HG03469 (cell line): ENCODE data around the gene BLID.

Experiments used
- ATAC-seq: cut with Tn5 transposase; IDR thresholded peaks from one replicate; pipeline ENCODE4 v1.9.1; 2021; ENCODE audit warnings: mild to moderate bottlenecking, moderate library complexity, moderate number of reproducible peaks; ENCODE audit not compliant: unreplicated experiment

BLID gene

DNA sequence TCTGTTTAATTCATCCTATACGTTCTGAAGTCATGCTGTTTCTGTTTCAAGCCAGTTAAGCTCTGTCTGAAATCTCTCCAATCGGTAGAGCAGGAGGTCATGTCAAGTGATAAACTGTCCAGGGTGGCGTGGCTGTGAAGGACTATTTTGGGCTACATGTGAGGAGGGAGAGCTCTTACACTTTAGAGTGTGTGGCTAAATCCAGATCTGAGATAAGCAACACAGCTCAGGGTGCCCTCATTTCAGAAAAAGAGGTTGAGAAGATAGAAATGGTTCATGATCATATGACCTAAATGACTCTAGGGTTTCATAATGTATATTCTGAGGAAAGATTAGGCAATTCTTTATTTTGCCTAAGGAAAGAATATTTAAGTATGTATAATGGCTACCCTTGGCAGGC lies 8.4 kb downstream of the BLID start:
- no peak for ATAC-seq

DNA sequence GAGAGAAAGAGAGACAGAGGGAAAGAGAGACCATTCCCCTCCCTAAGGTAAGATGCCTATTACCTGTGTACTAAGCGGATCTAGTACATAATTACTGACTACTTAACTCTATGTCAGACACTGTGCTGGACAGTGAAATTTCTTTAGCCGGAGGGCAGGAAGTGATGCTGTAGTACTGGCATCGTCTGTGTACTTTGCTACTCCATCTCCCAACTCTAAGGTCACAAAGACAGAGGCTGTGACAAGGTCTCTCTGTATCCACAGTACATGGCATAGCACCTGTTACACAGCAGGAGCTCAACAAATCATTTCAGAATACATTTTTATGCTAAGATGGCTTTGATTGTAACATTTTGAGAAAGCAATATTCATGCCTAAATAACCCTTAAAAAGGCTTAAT lies 9.0 kb downstream of the BLID start:
- ATAC-seq: no peak

DNA sequence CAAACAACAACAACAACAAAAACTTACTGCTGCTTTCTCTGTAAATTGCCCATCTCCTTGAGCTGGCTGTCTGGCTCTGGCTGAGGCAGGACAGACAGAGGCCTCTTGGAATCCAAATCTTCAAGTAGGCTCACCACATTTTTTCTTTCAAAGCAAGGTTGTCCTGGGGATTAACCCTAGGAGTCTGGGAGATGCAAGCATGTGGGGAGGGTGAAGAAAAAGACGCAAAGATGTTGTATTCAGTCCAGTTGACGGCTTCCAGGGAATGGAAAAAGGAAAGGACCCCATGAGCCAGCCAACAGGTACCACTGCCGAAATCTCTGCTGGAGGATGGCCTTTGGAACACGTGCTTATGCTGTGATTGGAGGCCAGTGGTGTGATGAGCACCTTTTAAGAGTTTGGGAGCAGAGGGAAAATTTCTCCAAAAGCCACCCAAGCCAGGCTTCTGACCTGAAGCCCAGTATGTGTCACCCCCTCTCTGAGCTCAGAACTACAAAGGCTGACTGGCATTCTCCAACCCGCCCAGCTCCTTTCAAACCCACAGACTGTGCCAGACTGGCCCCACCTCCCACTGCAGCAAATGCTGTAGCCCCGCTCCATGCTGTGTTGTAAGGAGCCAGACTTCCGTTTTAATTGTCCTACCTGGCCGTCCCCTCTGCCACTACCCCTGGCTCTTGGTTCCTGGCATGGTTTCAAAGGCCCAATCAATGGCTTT lies 10.8 kb downstream of the BLID start:
- no peak for ATAC-seq

DNA sequence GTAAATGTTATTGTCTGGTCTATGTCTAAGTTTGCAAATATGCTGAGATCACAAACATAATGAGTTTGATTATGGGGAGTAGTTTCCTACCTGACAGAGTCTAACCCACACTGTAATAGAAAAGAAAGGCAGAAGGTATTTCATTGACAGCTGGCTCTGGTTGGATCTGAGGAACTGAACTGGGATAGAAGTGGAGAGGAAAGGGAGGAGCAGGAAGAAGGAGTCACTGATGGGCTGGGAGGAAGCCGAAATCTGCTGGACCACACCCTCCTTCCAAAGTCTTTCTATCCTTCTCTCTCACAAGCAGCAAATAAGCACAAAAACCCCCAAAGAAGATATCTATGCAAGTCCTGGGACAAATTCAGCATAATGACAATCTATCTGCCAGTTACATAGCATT lies 11.7 kb downstream of the BLID start:
- ATAC-seq: no peak

DNA sequence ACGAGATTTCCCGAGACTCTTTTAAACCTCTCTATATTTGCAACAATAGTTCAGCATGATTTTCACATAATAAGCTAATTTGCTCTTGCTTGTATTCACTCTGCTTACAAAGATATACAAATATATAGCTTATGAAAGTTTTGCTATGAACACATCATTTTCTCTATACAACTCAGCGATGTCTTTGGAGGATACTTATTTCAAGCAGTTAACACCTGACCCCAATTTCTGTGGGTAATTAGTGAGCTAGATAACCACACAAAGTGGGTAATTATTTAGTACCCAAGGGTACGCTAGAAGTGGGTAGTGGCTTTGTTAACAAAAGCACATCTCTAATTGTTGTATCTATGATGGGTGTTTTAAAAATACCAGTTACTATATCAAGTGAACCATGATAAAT lies 12.3 kb downstream of the BLID start:
- ATAC-seq: no peak

DNA sequence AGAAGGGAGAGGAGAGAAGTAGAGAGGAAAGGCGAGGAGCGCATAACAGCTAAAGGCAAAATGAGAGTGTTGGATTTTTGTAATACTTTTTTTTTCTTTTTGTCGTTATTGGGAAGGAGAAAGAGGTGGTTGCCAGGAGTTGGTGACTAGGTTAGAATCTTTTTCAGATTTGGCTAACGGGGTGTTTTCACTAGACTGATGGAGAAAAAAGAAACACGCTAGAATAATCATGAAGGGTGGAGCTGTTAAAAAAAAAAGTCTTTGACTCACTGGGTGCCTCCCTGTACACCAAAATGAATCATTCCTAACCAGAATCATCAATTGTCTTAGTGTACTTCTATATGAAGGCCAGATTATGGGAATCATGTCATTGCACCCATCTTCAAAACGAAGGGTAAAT lies 12.7 kb downstream of the BLID start:
- ATAC-seq: no peak

DNA sequence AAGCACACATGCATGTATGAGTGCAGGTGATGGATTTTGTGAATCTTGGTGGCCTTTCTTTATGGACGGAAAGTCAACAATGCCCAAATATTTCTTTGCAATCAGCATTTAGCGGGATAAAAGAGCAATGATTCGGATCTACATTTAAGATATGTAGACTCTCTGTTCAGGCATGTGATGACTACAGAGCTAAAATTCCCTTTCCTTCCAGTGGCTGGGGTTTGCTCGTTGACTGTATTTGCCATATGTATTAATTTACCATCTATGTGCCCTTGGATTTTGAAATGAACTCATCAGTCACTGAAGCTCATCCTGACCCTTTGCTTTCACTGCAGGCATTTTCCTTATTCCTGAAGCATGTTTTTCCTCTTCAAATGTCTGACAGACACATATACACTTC lies 13.6 kb downstream of the BLID start:
- no peak for ATAC-seq

DNA sequence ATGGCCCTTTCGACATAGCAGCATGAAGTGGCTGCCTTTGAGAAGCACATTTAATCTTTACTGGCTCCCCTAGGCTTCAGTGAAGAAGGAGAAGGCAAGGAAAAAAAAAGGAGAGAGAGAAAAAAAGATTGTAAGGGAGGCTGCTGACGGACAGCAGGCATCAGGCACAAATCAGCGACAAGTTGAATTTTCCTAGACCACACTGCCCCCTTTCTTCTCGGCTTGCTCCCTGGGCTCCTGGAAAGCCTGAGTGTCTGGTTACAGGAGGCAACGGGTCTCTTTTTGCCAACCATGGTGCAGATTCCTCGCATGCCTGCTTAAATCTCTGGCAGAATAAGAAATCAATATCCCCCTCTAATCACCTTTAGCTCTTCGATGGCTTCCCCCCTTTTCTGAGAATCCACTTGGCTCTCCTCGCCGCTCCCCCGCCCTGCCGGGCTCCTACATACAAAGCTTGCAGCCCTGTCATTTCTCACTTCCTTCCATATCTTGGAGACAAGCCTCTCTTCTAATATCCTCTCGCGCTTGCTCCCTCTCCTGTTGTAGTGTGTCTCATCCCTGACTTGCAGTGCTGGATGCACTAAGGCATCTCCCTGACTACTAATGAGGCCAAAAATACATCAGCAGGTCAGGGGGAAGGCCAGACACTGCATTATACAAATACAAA lies 14.3 kb downstream of the BLID start:
- ATAC-seq: no peak

DNA sequence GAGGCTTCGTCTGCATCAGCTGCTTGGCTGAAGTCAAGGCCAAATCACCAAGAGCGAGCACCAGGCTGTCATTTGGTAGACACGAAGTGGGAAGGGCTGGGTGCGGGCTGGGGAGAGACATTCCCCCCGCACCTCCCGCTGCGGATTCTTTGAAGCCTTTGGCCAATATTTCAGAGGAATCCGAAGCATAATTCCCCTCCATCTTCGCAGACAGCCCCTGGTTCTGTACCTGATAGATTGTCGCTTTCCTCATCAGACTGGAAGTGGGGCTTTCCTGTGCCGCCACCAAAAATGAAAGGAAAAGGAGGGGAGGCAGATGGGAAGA lies 15.3 kb downstream of the BLID start:
- ATAC-seq: no peak

DNA sequence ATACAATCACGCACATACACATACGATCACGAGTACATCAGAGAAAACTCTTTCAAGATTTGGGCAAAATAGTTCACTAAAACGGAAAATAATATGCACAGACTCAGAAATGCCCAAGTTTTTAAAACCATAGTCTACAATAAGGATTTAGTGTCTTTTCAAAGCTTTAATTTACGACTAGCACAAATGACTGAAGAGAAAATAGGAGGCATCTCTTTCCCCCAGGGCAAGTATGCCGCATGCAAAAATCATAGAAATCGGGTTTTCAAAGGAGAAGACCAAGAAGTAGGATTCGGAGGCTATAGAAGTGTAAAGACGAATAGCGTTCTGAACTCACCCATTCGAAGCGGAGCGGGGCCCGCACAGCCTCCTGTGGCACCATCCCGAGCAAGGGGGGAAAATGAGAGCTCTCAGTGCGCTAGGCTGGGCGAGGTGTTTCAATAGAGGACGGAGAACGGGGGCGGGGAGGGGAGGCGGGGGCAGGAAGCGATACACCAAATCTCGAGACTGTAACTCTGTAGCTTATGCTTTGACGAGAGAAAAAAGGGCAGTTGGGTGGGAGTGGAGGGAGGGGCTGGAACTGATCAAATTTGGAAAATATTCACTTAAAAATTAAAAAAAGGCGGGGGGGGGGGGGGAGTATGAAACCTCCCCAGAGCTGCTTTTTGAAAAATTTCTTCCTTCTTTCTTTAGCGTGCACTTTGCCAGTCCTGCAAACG lies 15.8 kb downstream of the BLID start:
- no peak for ATAC-seq

DNA sequence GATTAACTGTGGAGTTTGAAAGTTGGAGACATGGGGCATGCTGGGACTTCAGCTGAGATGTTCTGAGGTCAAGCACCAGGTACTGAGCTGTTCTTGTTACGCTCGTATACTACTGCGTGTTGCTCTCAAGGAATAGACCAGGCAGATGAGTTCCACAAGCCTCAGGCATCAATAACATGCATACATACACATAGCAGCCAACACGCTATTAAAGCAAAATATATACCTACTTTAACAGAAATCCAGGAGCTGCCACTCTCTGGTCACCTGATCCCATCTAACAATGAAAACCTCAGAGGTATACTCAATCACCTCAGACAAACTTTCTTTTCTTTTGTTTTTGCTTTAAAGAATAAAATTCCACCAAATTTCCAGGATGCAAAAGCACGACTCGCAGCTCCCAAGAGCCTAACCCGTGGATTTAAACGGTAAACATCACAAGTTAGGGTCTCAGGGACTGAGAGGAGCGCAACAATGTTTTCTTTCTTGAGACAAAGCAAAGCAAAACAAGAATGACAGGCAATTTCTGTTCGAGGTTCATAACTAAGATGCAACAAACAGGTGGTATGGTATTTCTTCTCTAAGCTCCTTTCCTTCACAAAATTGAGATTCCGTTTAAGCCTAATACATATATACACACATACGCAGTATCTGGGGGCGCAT lies 16.5 kb downstream of the BLID start:
- ATAC-seq: no peak

DNA sequence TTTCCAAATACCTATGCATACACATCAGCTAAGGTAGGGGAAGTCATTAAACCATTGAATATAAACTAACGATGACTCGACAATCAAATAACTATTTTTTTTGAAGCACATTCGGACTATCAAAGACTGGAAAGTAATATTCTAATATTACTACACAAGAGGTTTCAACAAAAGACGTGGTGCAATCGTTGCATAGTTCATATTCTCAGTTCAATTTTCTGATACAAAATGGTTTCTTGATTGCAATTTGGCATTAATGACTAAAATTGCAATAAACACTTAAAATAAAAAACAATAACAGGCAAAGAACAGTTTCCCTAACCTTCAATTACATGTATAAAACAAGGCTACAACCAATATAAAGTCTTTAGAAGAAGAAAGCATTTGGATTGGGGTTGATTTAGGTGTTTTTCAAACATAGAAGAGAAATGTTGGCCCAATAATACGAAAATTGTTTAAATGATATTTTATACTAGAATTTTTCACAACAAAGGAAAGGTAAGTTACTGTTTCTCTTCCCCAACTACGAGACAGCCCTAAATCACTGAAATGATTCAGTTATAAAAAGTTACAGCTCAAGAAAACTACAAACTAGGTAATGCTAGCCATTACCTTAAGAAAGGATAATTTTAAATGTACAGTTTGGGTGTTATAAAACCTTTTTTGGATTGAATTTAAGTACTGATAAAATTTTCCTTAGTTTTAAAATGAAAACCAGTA lies 17.6 kb downstream of the BLID start:
- ATAC-seq: no peak

DNA sequence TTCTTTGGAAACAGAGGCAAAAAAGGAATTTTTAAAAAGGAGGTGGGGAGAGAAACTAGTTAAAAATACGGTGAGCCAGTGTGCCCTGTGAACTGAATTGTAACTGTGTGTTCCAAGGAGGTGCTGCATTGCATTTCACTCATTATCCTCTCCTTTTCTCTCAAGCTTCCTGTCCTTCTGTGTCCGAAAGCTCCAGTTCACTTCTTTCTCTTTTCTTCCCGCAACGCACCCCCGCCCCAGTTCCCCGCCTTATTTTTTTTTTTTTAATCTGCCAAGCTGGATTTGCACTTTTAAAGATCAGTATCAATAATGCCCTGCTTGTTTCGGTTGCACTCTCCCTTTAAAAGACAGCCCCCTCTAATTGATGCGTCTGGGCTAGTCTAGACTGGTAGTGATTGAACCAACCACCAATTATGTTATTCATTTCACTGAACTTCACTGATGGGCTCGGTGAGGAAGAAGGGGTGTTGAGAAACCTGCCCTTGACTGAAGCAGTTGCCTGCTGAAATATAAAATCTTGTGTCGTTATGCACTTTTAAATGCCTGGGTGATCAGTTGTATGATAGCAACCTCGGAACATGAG lies 18.5 kb downstream of the BLID start:
- no peak for ATAC-seq

DNA sequence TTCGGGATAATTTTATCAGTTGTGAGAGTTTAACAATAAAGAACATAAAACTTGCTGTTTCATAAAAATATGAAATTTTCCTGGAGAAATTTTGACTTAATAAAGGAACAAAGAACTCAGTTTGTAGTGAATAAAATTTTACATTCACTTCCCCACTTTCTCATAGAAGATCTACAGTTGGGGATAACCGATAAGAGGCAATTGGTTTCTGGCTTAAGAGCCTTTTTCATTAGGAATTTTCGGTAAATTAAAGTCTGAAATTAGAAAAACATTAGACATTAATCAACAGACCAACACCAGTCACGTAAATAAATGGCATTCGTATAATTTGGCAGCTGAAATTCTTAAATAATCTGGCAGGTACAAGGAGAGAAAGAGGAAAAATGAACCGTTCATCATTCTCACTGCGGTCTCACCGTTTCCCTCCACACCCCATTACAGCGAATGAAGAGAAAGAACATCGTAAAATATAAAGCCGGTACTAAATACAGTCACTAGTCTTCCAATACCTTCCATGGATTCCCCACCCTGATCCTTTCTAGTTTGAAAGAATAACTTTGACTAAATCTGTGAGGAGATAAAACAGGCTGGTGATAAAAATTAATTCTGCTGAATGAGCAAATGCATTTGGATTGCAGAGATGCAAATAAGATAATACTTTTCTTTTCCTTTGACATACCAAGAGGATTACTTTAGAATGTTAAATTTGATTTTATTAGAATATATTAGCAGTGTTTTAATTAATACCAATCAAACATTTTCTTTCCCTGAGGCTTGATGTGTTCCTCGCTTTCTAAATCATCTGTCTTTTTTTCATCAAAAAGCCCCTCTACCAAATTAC lies 19.5 kb downstream of the BLID start:
- ATAC-seq: no peak

DNA sequence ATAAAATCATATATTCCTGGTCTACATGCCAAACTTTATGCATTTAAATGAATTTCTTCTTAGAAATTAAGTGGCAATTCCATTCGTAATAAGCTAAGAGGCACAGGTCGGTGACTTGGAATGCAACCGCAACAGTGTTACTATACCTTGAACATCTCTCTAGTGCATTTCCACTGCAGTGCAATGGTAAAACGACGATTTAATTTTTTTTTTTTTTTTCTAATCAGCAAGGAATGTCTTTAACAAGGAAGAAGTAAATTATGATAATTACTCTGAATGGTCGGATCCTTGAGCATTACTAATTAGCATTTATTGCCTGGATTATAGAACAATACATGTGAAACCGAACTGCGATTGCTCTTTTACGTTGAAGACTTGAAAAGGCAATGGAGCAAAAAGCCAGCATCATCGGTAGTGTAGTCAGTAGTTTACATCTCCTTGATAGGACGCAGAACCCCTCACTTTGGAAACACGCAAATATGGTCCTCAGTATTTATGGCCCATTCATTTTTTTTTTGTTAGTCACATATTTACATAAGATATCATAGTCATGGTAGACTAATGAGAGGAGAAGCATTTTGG lies 20.2 kb downstream of the BLID start:
- no peak for ATAC-seq

DNA sequence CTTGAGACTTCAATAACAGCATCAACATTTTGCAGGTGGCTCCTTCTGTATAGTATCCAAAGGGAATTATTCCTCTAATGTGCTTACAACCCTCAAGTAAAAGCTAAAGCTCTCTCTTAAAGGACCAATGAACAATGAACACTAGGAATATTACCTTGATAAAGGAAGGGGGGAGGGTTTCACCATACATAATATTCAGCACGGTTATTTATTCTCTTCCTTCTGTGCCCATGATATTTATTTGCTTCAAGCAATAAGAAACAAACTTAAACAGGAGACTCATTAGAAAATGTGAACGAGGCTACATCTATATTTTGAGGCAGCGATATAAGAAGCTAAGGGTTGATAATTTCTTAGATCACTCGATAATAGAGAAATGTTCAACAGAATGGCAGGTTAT lies 21.2 kb downstream of the BLID start:
- no peak for ATAC-seq

DNA sequence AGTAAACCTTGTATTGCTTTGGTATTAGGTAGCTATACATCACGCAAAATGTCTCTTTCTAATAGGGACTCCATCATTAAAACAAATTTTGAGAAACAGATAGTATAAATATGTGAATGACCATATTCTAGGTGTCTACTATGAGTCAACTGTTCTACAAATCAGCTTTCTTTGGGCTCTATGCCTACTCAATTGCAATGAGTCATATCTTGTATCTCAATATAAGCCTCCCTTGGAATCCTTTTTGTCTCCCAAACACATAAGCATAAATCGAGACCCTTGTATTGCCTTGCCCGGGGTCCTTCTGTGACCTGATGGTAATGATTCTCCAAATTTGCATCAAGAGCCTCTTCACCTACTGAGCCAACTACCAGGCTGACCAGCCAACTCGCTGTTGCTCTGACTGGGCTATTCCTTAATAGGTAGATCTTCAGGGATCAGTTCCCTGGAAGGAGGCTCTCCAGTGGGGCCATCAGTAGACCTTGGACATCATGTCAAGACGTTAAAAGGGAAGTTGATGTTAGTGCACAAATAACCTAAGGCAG lies 22.2 kb downstream of the BLID start:
- ATAC-seq: no peak

DNA sequence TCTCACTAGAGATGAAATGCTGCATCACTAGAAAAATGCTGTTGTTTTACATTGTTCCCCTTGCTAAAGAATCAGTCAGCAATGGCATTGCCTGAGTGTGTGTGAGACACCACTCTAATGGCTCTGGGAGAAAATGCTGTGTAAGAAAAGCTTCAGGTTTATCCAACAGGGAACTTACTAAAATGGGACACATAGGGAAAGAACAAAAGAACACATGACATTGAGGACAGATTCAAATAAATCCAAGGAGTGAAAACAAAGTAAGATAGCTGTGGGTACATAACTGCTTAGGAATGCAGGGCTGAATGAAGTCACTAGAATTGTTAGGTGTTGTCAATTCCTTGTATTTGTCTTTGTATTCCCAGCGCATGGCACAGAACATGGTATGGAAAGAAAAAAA lies 24.2 kb downstream of the BLID start:
- ATAC-seq: no peak

DNA sequence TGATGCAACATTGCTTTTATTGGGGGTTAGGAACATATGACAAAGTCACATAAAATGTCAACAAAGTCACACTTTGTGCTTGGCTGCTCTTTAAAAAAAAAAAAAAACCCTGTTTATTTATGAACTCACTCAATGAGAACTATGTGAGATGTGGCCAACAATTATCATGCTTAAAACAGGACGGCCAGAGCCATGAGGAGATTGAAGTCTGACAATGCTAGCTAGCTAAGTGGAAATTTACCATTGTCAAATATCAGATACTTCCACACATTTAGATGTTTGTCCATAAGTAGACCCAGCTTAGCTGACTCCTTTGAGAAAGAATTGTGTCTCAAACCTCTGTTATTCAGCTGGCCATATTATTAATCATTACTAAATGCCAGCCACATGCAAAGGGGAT lies 26.9 kb downstream of the BLID start:
- ATAC-seq: no peak
